Upper lobe of left lung (tissue), 6 donors: ENCODE results near the gene GFRA1. TPM values are rescaled to one million over a fixed set of nuclear protein-coding genes. Genes with fewer than 3 reads are reported as not detected.

ENCODE experiments used
- ATAC-seq, 2 donors: fragments of 200-7000 bp; cut with Tn5 transposase; one replicate each; pipeline ENCODE4 v1.9.1; 2022; ENCODE audit warnings: mild to moderate bottlenecking in 2 of 2, moderate library complexity in 2 of 2; ENCODE audit not compliant: low FRiP score in 2 of 2
- DNase-seq, 2 donors: peaks; one replicate each; pipeline ENCODE4 v3.0.0-alpha.2; 2019 to 2020
- H3K27ac ChIP-seq, 4 donors: fragments of 200-600 bp; sonication (generic); one replicate each; pipeline ENCODE4 v1.5.1; 2016 to 2019
- H3K27me3 ChIP-seq, 4 donors: fragments of 200-600 bp; sonication (generic); one replicate each; pipeline ENCODE4 v1.5.1; 2017 to 2019
- H3K36me3 ChIP-seq, 4 donors: fragments of 200-600 bp; sonication (generic); one replicate each; pipeline ENCODE4 v1.5.1; 2016 to 2019
- H3K4me1 ChIP-seq, 4 donors: fragments of 200-600 bp; sonication (generic); one replicate each; pipeline ENCODE4 v1.5.1; 2018 to 2019
- H3K4me3 ChIP-seq, 4 donors: fragments of 200-600 bp; sonication (generic); one replicate each; pipeline ENCODE4 v1.5.1; 2017 to 2019; ENCODE audit warnings: mild to moderate bottlenecking in 2 of 4, moderate library complexity in 1 of 4
- H3K9me3 ChIP-seq, 4 donors: fragments of 200-600 bp; sonication (generic); one replicate each; pipeline ENCODE4 v1.5.1; 2018 to 2019
- CTCF ChIP-seq, 6 experiments: fragments of 450-650 bp in 4 of 6; fragments of 200-600 bp in 2 of 6; sonication (generic) in 2 of 6; IDR thresholded peaks; one replicate each; pipeline ENCODE4 v1.5.1; 2016 to 2019; ENCODE audit warnings: antibody characterized with exemption in 6 of 6
- EP300 ChIP-seq, 4 donors: sonication (generic); formaldehyde crosslinking; IDR thresholded peaks; one replicate each; pipeline ENCODE4 v1.5.1; 2017; ENCODE audit warnings: antibody characterized with exemption in 4 of 4, control low read depth in 2 of 4
- POLR2A ChIP-seq, 4 donors: fragments of 450-650 bp; IDR thresholded peaks; one replicate each; pipeline ENCODE4 v1.5.1; 2016 to 2017; ENCODE audit warnings: antibody characterized with exemption in 4 of 4, mild to moderate bottlenecking in 2 of 4
- POLR2AphosphoS5 ChIP-seq, 2 donors: sonication (generic); formaldehyde crosslinking; IDR thresholded peaks; one replicate each; pipeline ENCODE4 v1.5.1; 2017; ENCODE audit warnings: antibody characterized with exemption in 2 of 2
- WGBS, 2 donors: methylation state at CpG; one replicate each; pipeline ENCODE4 v1.1.5; 2017 to 2018; 5-methylcytosine and 5-hydroxymethylcytosine counted together
- total RNA-seq, 6 donors: library from RNA; depleted of rRNA in 4 of 6; stranded (reverse); fragments of >200 nt in 4 of 6; gene quantifications; one replicate each; pipeline versions ENCODE4 v1.1.0 to v1.2.1, GENCODE V29; 2016 to 2021
- donor health status: DM: no; HTN: no; CAD: no; lungs with moderate emphysema.
- donor health status: DM: no; HTN: yes; CAD: no; lungs with severe emphysema.

The GFRA1 gene
- total RNA-seq, 6 donors from 2014 or later: under 0.01 to 9.2 (median 2.3) TPM

GRCh38 chr10:116158036-116158435 is 115.0 kb downstream of the GFRA1 start:
- H3K4me1 ChIP-seq: no peaks in the 10 kb centered on the region
- no peak for ATAC-seq
- no peaks in the 10 kb centered on the region for H3K36me3 ChIP-seq
- no peak overlapping the region for H3K4me3 ChIP-seq
- WGBS, 2 donors: 79 to 82% methylated on average over 2 of the region's 2 CpGs
- DNase-seq: no peak
- no peak overlapping the region for H3K27ac ChIP-seq
- no peaks in the 10 kb centered on the region for H3K27me3 ChIP-seq
- TF ChIP-seq POLR2A (IDR thresholded peaks at IDR 0.05): no peak
- TF ChIP-seq CTCF (IDR thresholded peaks at IDR 0.05): no peak
- no peaks in the 10 kb centered on the region for H3K9me3 ChIP-seq

DNA sequence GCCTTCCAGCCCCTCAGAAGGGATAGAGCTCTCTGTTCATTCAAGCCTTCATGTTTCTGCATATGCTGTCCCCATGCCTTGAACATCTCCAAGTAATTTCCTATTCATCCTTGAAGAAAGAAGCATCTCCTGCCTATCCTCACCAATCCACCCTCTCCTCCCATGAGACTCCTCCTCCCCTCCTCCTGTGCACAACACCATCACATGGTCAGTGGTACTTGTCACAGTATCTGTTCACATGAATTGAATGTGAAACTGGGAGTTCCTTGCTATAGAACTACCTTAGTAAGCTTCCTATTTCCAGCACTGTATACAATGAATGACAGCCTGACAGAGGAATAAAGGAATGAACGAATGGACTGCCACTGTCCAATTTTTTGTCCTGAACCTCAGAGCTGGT is 115.5 kb downstream of the GFRA1 start:
- Histone ChIP-seq H3K9me3 (no peaks in the 10 kb centered on the region), H3K27me3 (no peaks in the 10 kb centered on the region), H3K27ac (no peak overlapping the region), H3K4me1 (no peaks in the 10 kb centered on the region), H3K4me3 (no peak overlapping the region), H3K36me3 (no peaks in the 10 kb centered on the region)
- TF ChIP-seq POLR2AphosphoS5 (IDR thresholded peaks at IDR 0.05) (no peak), CTCF (IDR thresholded peaks at IDR 0.05) (no peak), EP300 (IDR thresholded peaks at IDR 0.05) (no peak), POLR2A (IDR thresholded peaks at IDR 0.05) (no peak)
- no peak for DNase-seq
- WGBS, 2 donors: 83 to 89% methylated on average over 1 of the region's 1 CpG
- ATAC-seq: no peak

- 78 to 82% methylated on average over 5 of the region's 5 CpGs for WGBS, 2 donors
- H3K4me1 ChIP-seq: no peaks in the 10 kb centered on the region
- ATAC-seq (no peak), DNase-seq (no peak)
- H3K36me3 ChIP-seq: no peaks in the 10 kb centered on the region
- H3K9me3 ChIP-seq: no peaks in the 10 kb centered on the region
- no peaks in the 10 kb centered on the region for H3K27me3 ChIP-seq
- TF ChIP-seq EP300 (IDR thresholded peaks at IDR 0.05) (no peak), POLR2A (IDR thresholded peaks at IDR 0.05) (no peak), POLR2AphosphoS5 (IDR thresholded peaks at IDR 0.05) (no peak), CTCF (IDR thresholded peaks at IDR 0.05) (no peak)
- H3K4me3 ChIP-seq: no peak overlapping the region
- H3K27ac ChIP-seq: no peak overlapping the region
Observed at GRCh38 chr10:116156819-116157218, 116.2 kb downstream of the GFRA1 start.

- WGBS, 2 donors: 79 to 85% methylated on average over 1 of the region's 1 CpG
- Histone ChIP-seq H3K4me3 (no peak overlapping the region), H3K27ac (no peak overlapping the region), H3K9me3 (no peaks in the 10 kb centered on the region), H3K4me1 (no peaks in the 10 kb centered on the region), H3K36me3 (no peaks in the 10 kb centered on the region), H3K27me3 (no peaks in the 10 kb centered on the region)
- TF ChIP-seq EP300 (IDR thresholded peaks at IDR 0.05) (no peak), POLR2AphosphoS5 (IDR thresholded peaks at IDR 0.05) (no peak), CTCF (IDR thresholded peaks at IDR 0.05) (no peak)
- ATAC-seq (no peak), DNase-seq (no peak)
Observed at GRCh38 chr10:116155191-116155590, 117.8 kb downstream of the GFRA1 start.

DNA sequence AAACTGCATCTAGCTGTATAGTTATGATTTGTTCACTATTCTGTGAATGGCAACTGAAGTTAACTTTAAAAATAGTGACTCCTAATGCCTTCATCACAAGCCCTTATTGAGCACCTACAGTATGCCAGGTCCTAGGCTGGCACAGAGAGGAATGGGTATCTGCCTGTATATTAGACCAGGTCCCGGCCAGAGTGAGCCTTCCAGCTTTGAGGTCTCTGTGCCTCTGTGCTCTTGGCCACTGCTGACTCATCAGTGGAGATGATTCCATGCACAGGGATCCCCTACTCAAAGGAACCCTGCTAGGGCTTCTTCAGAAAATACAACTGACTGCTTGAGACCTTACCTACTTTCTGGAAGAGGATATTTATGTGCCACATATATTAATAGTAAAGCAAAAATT is 118.4 kb downstream of the GFRA1 start:
- 77% methylated on average over 1 of the region's 1 CpG; no CpG with 5 or more reads in 1 of the 2 donors for WGBS, 2 donors
- DNase-seq: no peak
- Histone ChIP-seq H3K27me3 (no peaks in the 10 kb centered on the region), H3K4me3 (no peak overlapping the region), H3K4me1 (no peaks in the 10 kb centered on the region), H3K27ac (no peak overlapping the region), H3K9me3 (no peaks in the 10 kb centered on the region), H3K36me3 (no peaks in the 10 kb centered on the region)
- no peak for ATAC-seq
- TF ChIP-seq CTCF (IDR thresholded peaks at IDR 0.05) (no peak), POLR2AphosphoS5 (IDR thresholded peaks at IDR 0.05) (no peak), POLR2A (IDR thresholded peaks at IDR 0.05) (no peak), EP300 (IDR thresholded peaks at IDR 0.05) (no peak)
